Esophagus (tissue), 2 donors: ENCODE results near the gene CSTPP1. TPM values are rescaled to one million over a fixed set of nuclear protein-coding genes. Genes with fewer than 3 reads are reported as not detected.

Experiments used
- H3K27ac ChIP-seq, 2 donors: one replicate each; pipeline ENCODE4 v1.5.1; 2013; ENCODE audit warnings: low read depth in 2 of 2, mild to moderate bottlenecking in 2 of 2, inconsistent platforms in 1 of 2, low read length in 1 of 2, moderate library complexity in 1 of 2
- H3K27me3 ChIP-seq, 2 donors: one replicate each; pipeline ENCODE4 v1.6.1; 2013; ENCODE audit warnings: low read length in 2 of 2, control low read depth in 1 of 2, mild to moderate bottlenecking in 1 of 2; ENCODE audit not compliant: insufficient read depth in 2 of 2, control insufficient read depth in 1 of 2
- H3K36me3 ChIP-seq, 2 donors: one replicate each; pipeline ENCODE4 v1.6.1; 2013; ENCODE audit warnings: low read length in 1 of 2; ENCODE audit not compliant: control insufficient read depth in 2 of 2, insufficient read depth in 2 of 2
- H3K4me1 ChIP-seq, 2 donors: one replicate each; pipeline ENCODE4 v1.6.1; 2013; ENCODE audit warnings: low read length in 1 of 2; ENCODE audit not compliant: control insufficient read depth in 2 of 2, insufficient read depth in 2 of 2
- H3K4me3 ChIP-seq, 2 donors: one replicate each; pipeline ENCODE4 v1.5.1; 2013; ENCODE audit warnings: low read length in 2 of 2, mild to moderate bottlenecking in 2 of 2, low read depth in 1 of 2, moderate library complexity in 1 of 2
- H3K9me3 ChIP-seq, 2 donors: one replicate each; pipeline ENCODE4 v1.6.1; 2013; ENCODE audit warnings: mild to moderate bottlenecking in 2 of 2, low read depth in 1 of 2, low read length in 1 of 2, moderate library complexity in 1 of 2; ENCODE audit not compliant: control insufficient read depth in 2 of 2, insufficient read depth in 1 of 2
- WGBS, 2 donors: extraction: QIAGEN DNeasy Blood & Tissue Kit; methylation state at CpG; one replicate each; pipeline ENCODE4 v1.1.7; 2013; 5-methylcytosine and 5-hydroxymethylcytosine counted together
- polyA plus RNA-seq, 2 donors: library from polyadenylated mRNA; stranded (reverse); fragments of 200-250 nt; gene quantifications; one replicate each; pipeline ENCODE4 v1.2.3, GENCODE V29; 2013
- donor health status: healthy with polysubstance abuse.
- donor health status: Bipolar disorder and iron deficiency.

The CSTPP1 gene
- polyA plus RNA-seq, 2 donors, result 8.3 to 13.0 TPM

GRCh38 chr11:46906609-46907041, 29.9 kb upstream of the CSTPP1 start:
- Histone ChIP-seq H3K4me3 (no peak overlapping the region), H3K36me3 (no peaks in the 10 kb centered on the region), H3K27me3 (no peaks in the 10 kb centered on the region), H3K27ac (no peak overlapping the region), H3K4me1 (no peaks in the 10 kb centered on the region), H3K9me3 (no peaks in the 10 kb centered on the region)
- WGBS, 2 donors, result 33 to 44% methylated on average over 13 of the region's 13 CpGs

GRCh38 chr11:46907606-46908005, 29.0 kb upstream of the CSTPP1 start:
- Histone ChIP-seq H3K27ac (no peak overlapping the region), H3K27me3 (no peaks in the 10 kb centered on the region), H3K36me3 (no peaks in the 10 kb centered on the region), H3K4me1 (no peaks in the 10 kb centered on the region), H3K4me3 (no peak overlapping the region), H3K9me3 (no peaks in the 10 kb centered on the region)
- 98 to 100% methylated on average over 4 of the region's 4 CpGs for WGBS, 2 donors

- Histone ChIP-seq H3K4me1 (peaks cover 0 to 5% of the 10 kb centered on the region in 2 donors), H3K36me3 (no peaks in the 10 kb centered on the region), H3K27me3 (no peaks in the 10 kb centered on the region), H3K27ac (no peak overlapping the region), H3K9me3 (no peaks in the 10 kb centered on the region), H3K4me3 (peak overlapping the region; percentile 9 to 30)
- WGBS, 2 donors, result 22 to 30% methylated on average over 13 of the region's 13 CpGs
Measured at GRCh38 chr11:46912526-46913150, 23.9 kb upstream of the CSTPP1 start.

GRCh38 chr11:46913484-46913883, 23.1 kb upstream of the CSTPP1 start:
- Histone ChIP-seq H3K4me1 (peaks cover 0 to 5% of the 10 kb centered on the region in 2 donors), H3K27me3 (no peaks in the 10 kb centered on the region)
- WGBS, 2 donors, result 77 to 83% methylated on average over 3 of the region's 3 CpGs

GRCh38 chr11:46914363-46914762, 22.2 kb upstream of the CSTPP1 start:
- Histone ChIP-seq H3K4me3 (no peak overlapping the region), H3K9me3 (no peaks in the 10 kb centered on the region), H3K27ac (no peak overlapping the region), H3K36me3 (no peaks in the 10 kb centered on the region), H3K27me3 (no peaks in the 10 kb centered on the region), H3K4me1 (peaks cover 0 to 7% of the 10 kb centered on the region in 2 donors)
- 30 to 43% methylated on average over 5 of the region's 5 CpGs for WGBS, 2 donors

More at GRCh38 chr11:46913484-46913883, 23.1 kb upstream of the CSTPP1 start:
- H3K27ac ChIP-seq, result no peak overlapping the region
- no peak overlapping the region for H3K4me3 ChIP-seq
- no peaks in the 10 kb centered on the region for H3K36me3 ChIP-seq
- H3K9me3 ChIP-seq, result no peaks in the 10 kb centered on the region

- no peak overlapping the region for H3K27ac ChIP-seq
- WGBS, 2 donors, result 62 to 64% methylated on average over 7 of the region's 7 CpGs
- H3K9me3 ChIP-seq, result no peaks in the 10 kb centered on the region
- no peaks in the 10 kb centered on the region for H3K36me3 ChIP-seq
- peaks cover 0 to 7% of the 10 kb centered on the region in 2 donors for H3K4me1 ChIP-seq
- H3K27me3 ChIP-seq, result no peaks in the 10 kb centered on the region
- H3K4me3 ChIP-seq, result no peak overlapping the region
Measured at GRCh38 chr11:46914910-46915309, 21.7 kb upstream of the CSTPP1 start.

GRCh38 chr11:46916286-46917108, 20.1 kb upstream of the CSTPP1 start:
- H3K9me3 ChIP-seq, result no peaks in the 10 kb centered on the region
- peaks cover 0 to 7% of the 10 kb centered on the region in 2 donors for H3K4me1 ChIP-seq
- peak overlapping the region; percentile 57 to 66 for H3K27ac ChIP-seq
- H3K4me3 ChIP-seq, result peak overlapping the region; percentile 63 to 80
- no peaks in the 10 kb centered on the region for H3K27me3 ChIP-seq
- 4 to 6% methylated on average over 24 of the region's 24 CpGs for WGBS, 2 donors
- no peaks in the 10 kb centered on the region for H3K36me3 ChIP-seq

GRCh38 chr11:46917109-46917761, 19.3 kb upstream of the CSTPP1 start:
- no peaks in the 10 kb centered on the region for H3K36me3 ChIP-seq
- peak overlapping the region; percentile 63 to 80 for H3K4me3 ChIP-seq
- H3K4me1 ChIP-seq, result peaks cover 0 to 7% of the 10 kb centered on the region in 2 donors
- 1% methylated on average over 31 of the region's 31 CpGs for WGBS, 2 donors
- H3K9me3 ChIP-seq, result no peaks in the 10 kb centered on the region
- no peaks in the 10 kb centered on the region for H3K27me3 ChIP-seq
- peak overlapping the region; percentile 57 to 66 for H3K27ac ChIP-seq

- H3K4me3 ChIP-seq, result peak overlapping the region; percentile 63 to 80
- H3K9me3 ChIP-seq, result no peaks in the 10 kb centered on the region
- WGBS, 2 donors, result 2 to 3% methylated on average over 22 of the region's 22 CpGs
- H3K27ac ChIP-seq, result peak overlapping the region in 1 of 2 donors; percentile 57
- H3K4me1 ChIP-seq, result peaks cover 0 to 7% of the 10 kb centered on the region in 2 donors
- H3K36me3 ChIP-seq, result no peaks in the 10 kb centered on the region
- no peaks in the 10 kb centered on the region for H3K27me3 ChIP-seq
Measured at GRCh38 chr11:46917762-46918082, 18.8 kb upstream of the CSTPP1 start.
